Measurements from ENCODE around the gene LZTR1.

- TF ChIP-seq MAZ (IDR thresholded peaks at IDR 0.05; ENCODE audit: borderline replicate concordance, low read depth, low read length) (no peak), POLR2A (IDR thresholded peaks at IDR 0.05; ENCODE audit: low read depth, low read length) (no peak), USF2 (IDR thresholded peaks at IDR 0.05; ENCODE audit: low read depth, low read length) (no peak), BHLHE40 (IDR thresholded peaks at IDR 0.05; ENCODE audit: low read depth, low read length) (no peak), NFE2L2 (IDR thresholded peaks at IDR 0.05; ENCODE audit: low read depth, low read length) (no peak), RAD21 (IDR thresholded peaks at IDR 0.05; ENCODE audit: low read length) (no peak), ELK1 (IDR thresholded peaks at IDR 0.05; ENCODE audit: borderline replicate concordance, low read depth, low read length) (no peak), CEBPB (IDR thresholded peaks at IDR 0.05; ENCODE audit: low read depth, low read length) (no peak), MXI1 (IDR thresholded peaks at IDR 0.05; ENCODE audit: borderline replicate concordance, low read depth, low read length) (no peak), MAFK (IDR thresholded peaks at IDR 0.05; ENCODE audit: low read depth, low read length) (no peak)
- TF ChIP-seq, protein P1, sequence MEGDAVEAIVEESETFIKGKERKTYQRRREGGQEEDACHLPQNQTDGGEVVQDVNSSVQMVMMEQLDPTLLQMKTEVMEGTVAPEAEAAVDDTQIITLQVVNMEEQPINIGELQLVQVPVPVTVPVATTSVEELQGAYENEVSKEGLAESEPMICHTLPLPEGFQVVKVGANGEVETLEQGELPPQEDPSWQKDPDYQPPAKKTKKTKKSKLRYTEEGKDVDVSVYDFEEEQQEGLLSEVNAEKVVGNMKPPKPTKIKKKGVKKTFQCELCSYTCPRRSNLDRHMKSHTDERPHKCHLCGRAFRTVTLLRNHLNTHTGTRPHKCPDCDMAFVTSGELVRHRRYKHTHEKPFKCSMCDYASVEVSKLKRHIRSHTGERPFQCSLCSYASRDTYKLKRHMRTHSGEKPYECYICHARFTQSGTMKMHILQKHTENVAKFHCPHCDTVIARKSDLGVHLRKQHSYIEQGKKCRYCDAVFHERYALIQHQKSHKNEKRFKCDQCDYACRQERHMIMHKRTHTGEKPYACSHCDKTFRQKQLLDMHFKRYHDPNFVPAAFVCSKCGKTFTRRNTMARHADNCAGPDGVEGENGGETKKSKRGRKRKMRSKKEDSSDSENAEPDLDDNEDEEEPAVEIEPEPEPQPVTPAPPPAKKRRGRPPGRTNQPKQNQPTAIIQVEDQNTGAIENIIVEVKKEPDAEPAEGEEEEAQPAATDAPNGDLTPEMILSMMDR (conservative IDR thresholded peaks at IDR 0.05; ENCODE audit: low read depth, low read length): no peak
Measured at GRCh38 chr22:20946080-20946986, 35.8 kb upstream of the LZTR1 start.
